A673 (cell line): ENCODE data around the gene RGS16.

Source experiments
- EZH2 ChIP-seq: fragments of 200-600 bp; sonication (generic); IDR thresholded peaks from 2 replicates; pipeline ENCODE4 v1.6.1; 2017; ENCODE audit warnings: borderline replicate concordance, low read depth, mild to moderate bottlenecking, mixed read lengths, antibody characterized with exemption, low read length; ENCODE audit not compliant: poor library complexity, severe bottlenecking
- TF ChIP-seq, protein P1 (sequence below): fragments of 300-800, 200-600 bp; sonication (generic); conservative IDR thresholded peaks from 2 replicates; pipeline ENCODE4 v1.5.1; 2017; ENCODE audit warnings: low read depth, mild to moderate bottlenecking, antibody characterized with exemption, low read length, moderate library complexity, mixed read lengths

DNA sequence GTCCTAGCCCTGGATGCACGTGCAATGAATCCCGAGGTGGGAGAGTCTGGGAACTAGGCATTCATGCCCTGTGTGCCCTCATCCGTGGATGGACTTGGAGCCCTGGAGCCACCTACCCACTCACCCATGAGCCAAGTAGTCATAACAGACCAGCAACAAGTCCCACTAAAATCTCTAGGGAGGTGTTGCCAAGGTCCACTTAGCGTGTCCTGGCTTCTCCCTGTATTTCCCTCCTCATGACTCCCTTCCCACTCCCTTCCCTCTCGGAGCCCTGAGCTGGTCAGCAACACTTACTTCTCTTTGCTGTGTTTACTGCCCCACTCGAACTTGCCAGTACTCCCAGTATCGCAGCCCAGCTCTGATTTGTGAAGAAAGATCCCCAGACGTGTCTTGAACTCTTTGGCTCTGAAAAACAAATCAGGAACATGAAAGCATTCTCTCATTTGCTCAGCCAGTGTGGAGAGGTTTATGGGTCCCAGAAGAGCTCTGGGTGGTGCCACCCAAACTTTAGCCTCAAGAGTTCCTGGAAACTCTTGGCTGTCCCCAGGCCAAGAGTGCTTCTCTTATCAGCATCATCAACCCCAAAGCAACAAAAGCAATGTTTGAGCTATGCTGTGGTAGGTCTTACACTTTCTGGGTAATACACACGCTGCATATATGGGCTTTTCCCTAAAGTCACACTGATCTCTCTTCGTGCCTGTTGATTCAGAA is 1.1 kb downstream of the RGS16 start:
- TF ChIP-seq, protein P1, sequence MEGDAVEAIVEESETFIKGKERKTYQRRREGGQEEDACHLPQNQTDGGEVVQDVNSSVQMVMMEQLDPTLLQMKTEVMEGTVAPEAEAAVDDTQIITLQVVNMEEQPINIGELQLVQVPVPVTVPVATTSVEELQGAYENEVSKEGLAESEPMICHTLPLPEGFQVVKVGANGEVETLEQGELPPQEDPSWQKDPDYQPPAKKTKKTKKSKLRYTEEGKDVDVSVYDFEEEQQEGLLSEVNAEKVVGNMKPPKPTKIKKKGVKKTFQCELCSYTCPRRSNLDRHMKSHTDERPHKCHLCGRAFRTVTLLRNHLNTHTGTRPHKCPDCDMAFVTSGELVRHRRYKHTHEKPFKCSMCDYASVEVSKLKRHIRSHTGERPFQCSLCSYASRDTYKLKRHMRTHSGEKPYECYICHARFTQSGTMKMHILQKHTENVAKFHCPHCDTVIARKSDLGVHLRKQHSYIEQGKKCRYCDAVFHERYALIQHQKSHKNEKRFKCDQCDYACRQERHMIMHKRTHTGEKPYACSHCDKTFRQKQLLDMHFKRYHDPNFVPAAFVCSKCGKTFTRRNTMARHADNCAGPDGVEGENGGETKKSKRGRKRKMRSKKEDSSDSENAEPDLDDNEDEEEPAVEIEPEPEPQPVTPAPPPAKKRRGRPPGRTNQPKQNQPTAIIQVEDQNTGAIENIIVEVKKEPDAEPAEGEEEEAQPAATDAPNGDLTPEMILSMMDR, result no peak
- no peak for TF ChIP-seq EZH2
